Spleen (tissue), 11 donors: ENCODE measurements around the gene ATRN. TPM values are rescaled to one million over a fixed set of nuclear protein-coding genes. Genes with fewer than 3 reads are reported as not detected.

Experiments used
- DNase-seq: peaks from one replicate; pipeline ENCODE4 v3.0.0-alpha.2; 2020
- H3K27ac ChIP-seq, 8 donors: fragments of 200-600 bp; sonication (generic) in 7 of 8; 1 replicate in 4 of 8; 2 replicates in 4 of 8; pipeline versions ENCODE4 v1.5.0 to v1.8.0; 2016 to 2021; ENCODE audit warnings: inconsistent platforms in 4 of 8, mild to moderate bottlenecking in 4 of 8, moderate library complexity in 1 of 8
- H3K27me3 ChIP-seq, 7 donors: fragments of 200-600 bp; sonication (generic) in 6 of 7; replicated peaks in 1 of 7; 1 replicate in 4 of 7; 2 replicates in 3 of 7; pipeline versions ENCODE4 v1.5.0 to v1.8.0; 2016 to 2021; ENCODE audit warnings: inconsistent platforms in 3 of 7, mild to moderate bottlenecking in 1 of 7
- H3K36me3 ChIP-seq, 6 donors: fragments of 200-600 bp; sonication (generic) in 5 of 6; 1 replicate in 4 of 6; 2 replicates in 2 of 6; pipeline versions ENCODE4 v1.5.0 to v1.8.0; 2016 to 2021; ENCODE audit warnings: inconsistent platforms in 2 of 6
- H3K4me1 ChIP-seq, 6 donors: fragments of 200-600 bp; sonication (generic) in 5 of 6; 1 replicate in 3 of 6; 2 replicates in 3 of 6; pipeline versions ENCODE4 v1.5.0 to v1.8.0; 2016 to 2021; ENCODE audit warnings: inconsistent platforms in 3 of 6
- H3K4me3 ChIP-seq, 8 donors: fragments of 200-600 bp; sonication (generic) in 7 of 8; 1 replicate in 4 of 8; 2 replicates in 4 of 8; pipeline versions ENCODE4 v1.5.0 to v1.8.0; 2016 to 2021; ENCODE audit warnings: inconsistent platforms in 4 of 8, mild to moderate bottlenecking in 4 of 8, moderate library complexity in 2 of 8
- H3K9me3 ChIP-seq, 8 donors: fragments of 200-600 bp; sonication (generic) in 7 of 8; 1 replicate in 4 of 8; 2 replicates in 4 of 8; pipeline versions ENCODE4 v1.5.0 to v1.8.0; 2016 to 2021; ENCODE audit warnings: inconsistent platforms in 4 of 8
- POLR2A ChIP-seq, 3 donors: fragments of 450-650 bp; IDR thresholded peaks; one replicate each; pipeline ENCODE4 v1.5.1; 2017; ENCODE audit warnings: antibody characterized with exemption in 3 of 3, mild to moderate bottlenecking in 1 of 3
- POLR2AphosphoS5 ChIP-seq, 3 donors: sonication (generic); formaldehyde crosslinking; IDR thresholded peaks; one replicate each; pipeline ENCODE4 v1.5.1; 2017; ENCODE audit warnings: antibody characterized with exemption in 3 of 3
- WGBS, 5 donors: extraction: QIAGEN DNeasy Blood & Tissue Kit in 3 of 5; methylation state at CpG; one replicate each; pipeline versions ENCODE4 v1.1.5 to v1.1.7; 2013 to 2018; 5-methylcytosine and 5-hydroxymethylcytosine counted together
- intact Hi-C: fragments of 100-400 bp; cut with DNase I; formaldehyde crosslinking; loops from one replicate; pipeline ENCODE4 v1.15.0; 2023; ENCODE audit warnings: low total_unique reads
- polyA plus RNA-seq, 3 donors: library from polyadenylated mRNA; stranded (reverse); fragments of 200-250 nt; gene quantifications; one replicate each; pipeline ENCODE4 v1.2.1, GENCODE V29; 2013
- total RNA-seq, 7 donors: library from RNA; depleted of rRNA in 3 of 7; stranded (reverse); fragments of >200 nt in 3 of 7; fragmentation: NEBNext Ultra II Directional in 4 of 7; extraction: Animal tissue kit (Norgen Biotek cat#: 25700) in 4 of 7; gene quantifications; one replicate each; pipeline versions ENCODE4 v1.1.0 to v1.2.1, GENCODE V29; 2016 to 2021
- TF ChIP-seq, protein P1 (sequence below), 11 experiments: fragments of 200-600 bp in 7 of 11; fragments of 450-650 bp in 4 of 11; sonication (generic) in 4 of 11; IDR thresholded peaks in 8 of 11; conservative IDR thresholded peaks in 3 of 11; 1 replicate in 7 of 11; 2 replicates in 4 of 11; pipeline versions ENCODE4 v1.4.0 to v1.8.0; 2016 to 2021; ENCODE audit warnings: antibody characterized with exemption in 11 of 11, inconsistent platforms in 4 of 11, mild to moderate bottlenecking in 1 of 11
- donor health status: healthy with polysubstance abuse.
- donor health status: DM: no; HTN: no; CAD: no; lungs with moderate emphysema.
- donor health status: DM: no; HTN: no; CAD: no.
- donor health status: Bipolar disorder and iron deficiency.
- donor health status: healthy.
- donor health status: DM: no; HTN: no; CAD: no.
- donor health status: DM: yes; HTN: yes; CAD: no.

Gene ATRN
- total and polyA plus RNA-seq, 10 donors, result 1.8 to 49.9 (median 27.6) TPM

DNA sequence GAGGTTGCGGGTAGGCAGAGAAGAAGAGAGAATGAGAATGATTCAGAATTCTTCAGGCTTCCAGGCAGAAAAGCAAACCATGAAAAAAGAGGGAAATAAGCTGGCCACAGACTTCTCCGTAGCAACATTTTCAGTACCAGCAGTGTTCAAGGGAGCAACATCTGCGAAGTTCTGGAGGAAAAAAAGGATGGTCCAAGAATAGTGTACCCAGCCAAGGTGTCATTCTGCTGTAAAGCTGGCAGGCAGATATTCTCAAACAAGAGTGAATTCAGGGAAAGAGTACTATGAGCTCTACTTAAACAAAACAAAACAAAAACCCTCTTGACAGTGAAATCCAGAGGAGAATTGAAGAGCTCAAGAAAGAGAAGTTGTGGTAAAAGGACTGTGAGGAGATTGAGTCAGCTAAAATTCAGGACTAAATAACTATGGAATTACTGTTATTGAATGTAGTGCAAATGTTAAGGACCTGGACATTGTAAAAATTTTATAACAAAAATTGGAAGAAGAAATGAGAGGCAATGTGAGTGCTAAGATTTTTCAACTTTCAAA is 86.5 kb downstream of the ATRN start:
- TF ChIP-seq POLR2A (IDR thresholded peaks at IDR 0.05) (no peak), POLR2AphosphoS5 (IDR thresholded peaks at IDR 0.05) (no peak)
- TF ChIP-seq, protein P1, sequence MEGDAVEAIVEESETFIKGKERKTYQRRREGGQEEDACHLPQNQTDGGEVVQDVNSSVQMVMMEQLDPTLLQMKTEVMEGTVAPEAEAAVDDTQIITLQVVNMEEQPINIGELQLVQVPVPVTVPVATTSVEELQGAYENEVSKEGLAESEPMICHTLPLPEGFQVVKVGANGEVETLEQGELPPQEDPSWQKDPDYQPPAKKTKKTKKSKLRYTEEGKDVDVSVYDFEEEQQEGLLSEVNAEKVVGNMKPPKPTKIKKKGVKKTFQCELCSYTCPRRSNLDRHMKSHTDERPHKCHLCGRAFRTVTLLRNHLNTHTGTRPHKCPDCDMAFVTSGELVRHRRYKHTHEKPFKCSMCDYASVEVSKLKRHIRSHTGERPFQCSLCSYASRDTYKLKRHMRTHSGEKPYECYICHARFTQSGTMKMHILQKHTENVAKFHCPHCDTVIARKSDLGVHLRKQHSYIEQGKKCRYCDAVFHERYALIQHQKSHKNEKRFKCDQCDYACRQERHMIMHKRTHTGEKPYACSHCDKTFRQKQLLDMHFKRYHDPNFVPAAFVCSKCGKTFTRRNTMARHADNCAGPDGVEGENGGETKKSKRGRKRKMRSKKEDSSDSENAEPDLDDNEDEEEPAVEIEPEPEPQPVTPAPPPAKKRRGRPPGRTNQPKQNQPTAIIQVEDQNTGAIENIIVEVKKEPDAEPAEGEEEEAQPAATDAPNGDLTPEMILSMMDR (IDR thresholded peaks at IDR 0.05 in 8 of 11, conservative IDR thresholded peaks at IDR 0.05 in 3 of 11), result no peak
- peak overlapping the region in 1 of 8 donors; percentile 21 for H3K4me3 ChIP-seq
- peak overlapping the region in 2 of 8 donors; percentile 31 to 32 for H3K27ac ChIP-seq
- 53 to 72% (median 59%) methylated on average over 3 of the region's 3 CpGs for WGBS, 5 donors
- DNase-seq, result no peak
- H3K4me1 ChIP-seq, result peaks cover 0 to 33% (median 6%) of the 10 kb centered on the region in 6 donors
- H3K27me3 ChIP-seq, result no peaks in the 10 kb centered on the region
- peaks cover 0 to 43% (median 2%) of the 10 kb centered on the region in 6 donors for H3K36me3 ChIP-seq
- intact Hi-C loops, result no loop called here
- no peaks in the 10 kb centered on the region for H3K9me3 ChIP-seq

DNA sequence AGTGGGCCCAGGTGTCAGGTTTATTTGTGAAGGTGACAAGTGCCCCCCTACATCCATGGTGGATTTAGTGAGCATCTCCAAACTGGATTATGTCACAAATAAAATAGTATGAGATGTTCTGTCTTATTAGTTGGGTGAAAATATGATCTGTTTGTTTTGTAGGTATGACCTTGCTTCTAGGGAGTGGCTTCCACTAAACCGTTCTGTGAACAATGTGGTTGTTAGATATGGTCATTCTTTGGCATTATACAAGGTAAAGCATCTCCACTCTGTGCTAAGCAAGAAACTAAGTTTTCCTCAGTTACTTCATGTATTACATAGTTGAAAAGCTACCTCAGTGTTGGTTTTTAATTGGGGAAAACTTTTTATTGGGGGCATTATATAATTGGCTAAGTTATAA is 88.4 kb downstream of the ATRN start:
- no peak for DNase-seq
- Histone ChIP-seq H3K4me1 (peaks cover 0 to 33% (median 6%) of the 10 kb centered on the region in 6 donors), H3K9me3 (no peaks in the 10 kb centered on the region), H3K27me3 (no peaks in the 10 kb centered on the region), H3K36me3 (peaks cover 0 to 46% (median 3%) of the 10 kb centered on the region in 6 donors), H3K4me3 (no peak overlapping the region), H3K27ac (peak overlapping the region in 6 of 8 donors; percentile 7 to 58 (median 32))
- 54 to 81% (median 68%) methylated on average over 1 of the region's 1 CpG for WGBS, 5 donors
- no peak for TF ChIP-seq POLR2AphosphoS5 (IDR thresholded peaks at IDR 0.05)
- TF ChIP-seq, protein P1 (IDR thresholded peaks at IDR 0.05 in 8 of 11, conservative IDR thresholded peaks at IDR 0.05 in 3 of 11), result no peak
- no peak for TF ChIP-seq POLR2A (IDR thresholded peaks at IDR 0.05)
- intact Hi-C loops, result no loop called here

- Histone ChIP-seq H3K4me1 (peaks cover 0 to 29% (median 6%) of the 10 kb centered on the region in 6 donors), H3K9me3 (no peaks in the 10 kb centered on the region), H3K4me3 (no peak overlapping the region), H3K27me3 (no peaks in the 10 kb centered on the region), H3K36me3 (peaks cover 0 to 50% (median 4%) of the 10 kb centered on the region in 6 donors), H3K27ac (peak overlapping the region in 6 of 8 donors; percentile 7 to 58 (median 32))
- no peak for DNase-seq
- TF ChIP-seq POLR2AphosphoS5 (IDR thresholded peaks at IDR 0.05), result no peak
- TF ChIP-seq POLR2A (IDR thresholded peaks at IDR 0.05), result no peak
- TF ChIP-seq, protein P1 (IDR thresholded peaks at IDR 0.05 in 8 of 11, conservative IDR thresholded peaks at IDR 0.05 in 3 of 11), result no peak
- intact Hi-C loops, result no loop called here
- WGBS, 5 donors, result 87 to 94% (median 90%) methylated on average over 1 of the region's 1 CpG
These were observed 88.8 kb downstream of the ATRN start for GRCh38 chr20:3559637-3560036.

GRCh38 chr20:3560162-3560561 is 89.3 kb downstream of the ATRN start:
- intact Hi-C loops, result no loop called here
- peaks cover 0 to 29% (median 6%) of the 10 kb centered on the region in 6 donors for H3K4me1 ChIP-seq
- TF ChIP-seq, protein P1 (IDR thresholded peaks at IDR 0.05 in 8 of 11, conservative IDR thresholded peaks at IDR 0.05 in 3 of 11), result no peak
- TF ChIP-seq POLR2A (IDR thresholded peaks at IDR 0.05) (no peak), POLR2AphosphoS5 (IDR thresholded peaks at IDR 0.05) (no peak)
- no peak overlapping the region for H3K4me3 ChIP-seq
- WGBS, 5 donors, result 96 to 98% (median 97%) methylated on average over 3 of the region's 3 CpGs
- peak overlapping the region in 2 of 8 donors; percentile 28 to 41 for H3K27ac ChIP-seq
- peaks cover 0 to 55% (median 4%) of the 10 kb centered on the region in 6 donors for H3K36me3 ChIP-seq
- DNase-seq, result no peak
- no peaks in the 10 kb centered on the region for H3K27me3 ChIP-seq
- H3K9me3 ChIP-seq, result no peaks in the 10 kb centered on the region
